Stimulated activated CD4-positive, alpha-beta T cell treated with anti-CD3 and anti-CD28 coated beads, Interleukin-15, amount 100 ng/mL, for 1 hour (primary cell): Measurements from ENCODE around the gene RPS17.
A peak's percentile ranks its signal among the peaks of the same experiment; 100 is the strongest.

Experiments used
- DNase-seq, 2 donors: peaks; one replicate each; pipeline ENCODE4 v3.0.0-alpha.2; 2020; ENCODE audit warnings: low read depth in 1 of 2, low spot score in 1 of 2

Gene RPS17

GRCh38 chr15:82540055-82540983 lies at the start of gene RPS17:
RPS17 (minus strand) TSS chr15:82540457; CDS start chr15:82540428, 29 bp downstream.
- DNase-seq, result peak; percentile 98 to 99

- no peak for DNase-seq
Measured at GRCh38 chr15:82587805-82588204, 47.5 kb upstream of the RPS17 start.

GRCh38 chr15:82585072-82585471 lies 44.8 kb upstream of the RPS17 start:
- no peak for DNase-seq

- no peak for DNase-seq
Measured at GRCh38 chr15:82580713-82581112, 40.5 kb upstream of the RPS17 start.

GRCh38 chr15:82575335-82575734 lies 35.1 kb upstream of the RPS17 start:
- no peak for DNase-seq

- DNase-seq, result no peak
Measured at GRCh38 chr15:82572986-82573385, 32.7 kb upstream of the RPS17 start.

- no peak for DNase-seq
Measured at GRCh38 chr15:82572311-82572710, 32.1 kb upstream of the RPS17 start.

- DNase-seq, result no peak
Measured at GRCh38 chr15:82571722-82572222, 31.5 kb upstream of the RPS17 start.

GRCh38 chr15:82570721-82571508 lies 30.7 kb upstream of the RPS17 start:
- no peak for DNase-seq

- DNase-seq, result no peak
Measured at GRCh38 chr15:82569834-82570233, 29.6 kb upstream of the RPS17 start.

- no peak for DNase-seq
Measured at GRCh38 chr15:82568986-82569385, 28.7 kb upstream of the RPS17 start.

GRCh38 chr15:82567661-82568060 lies 27.4 kb upstream of the RPS17 start:
- DNase-seq, result no peak

GRCh38 chr15:82566690-82567089 lies 26.4 kb upstream of the RPS17 start:
- no peak for DNase-seq

- no peak for DNase-seq
Measured at GRCh38 chr15:82558502-82558901, 18.2 kb upstream of the RPS17 start.

GRCh38 chr15:82556315-82557035 lies 16.2 kb upstream of the RPS17 start:
- no peak for DNase-seq

GRCh38 chr15:82554849-82555248 lies 14.6 kb upstream of the RPS17 start:
- no peak for DNase-seq

- no peak for DNase-seq
Measured at GRCh38 chr15:82554351-82554750, 14.1 kb upstream of the RPS17 start.

- no peak for DNase-seq
Measured at GRCh38 chr15:82553846-82554245, 13.6 kb upstream of the RPS17 start.

GRCh38 chr15:82552861-82553260 lies 12.6 kb upstream of the RPS17 start:
- no peak for DNase-seq

GRCh38 chr15:82551646-82552247 lies 11.5 kb upstream of the RPS17 start:
- DNase-seq, result no peak

GRCh38 chr15:82549199-82549665 lies 9.0 kb upstream of the RPS17 start:
- no peak for DNase-seq
